GM21526 (cell line): ENCODE results near the gene INTS13.
"Not testable (repeated sequence)": the region's sequence is repeated elsewhere in the genome, so short reads cannot be mapped to it uniquely, and the experiment has no call there.

Experiments used
- ATAC-seq: cut with Tn5 transposase; IDR thresholded peaks from one replicate; pipeline ENCODE4 v1.9.1; 2021; ENCODE audit warnings: moderate library complexity; ENCODE audit not compliant: unreplicated experiment, low FRiP score

INTS13 gene

DNA sequence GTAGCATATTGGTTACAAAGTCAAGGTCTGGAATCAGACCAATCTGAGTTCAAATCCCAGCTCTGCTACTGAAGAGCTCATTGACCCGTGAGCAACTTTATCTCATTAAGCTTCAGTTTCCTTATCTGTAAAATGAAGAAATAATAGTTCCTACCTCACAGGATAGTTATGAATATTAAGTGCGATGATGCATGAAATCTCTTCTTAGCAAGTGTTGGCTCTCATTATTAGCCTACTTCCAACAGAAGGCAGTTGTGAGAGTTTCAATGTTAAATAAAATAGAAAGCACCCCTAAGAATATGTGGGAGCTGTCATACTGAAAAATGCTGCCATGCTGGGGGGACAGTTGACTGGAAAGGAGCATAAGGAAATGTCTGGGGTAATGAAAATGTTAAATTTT, 65.8 kb downstream of the INTS13 start:
- no peak for ATAC-seq

GRCh38 chr12:26870491-26871419, 67.0 kb downstream of the INTS13 start:
- no peak for ATAC-seq

GRCh38 chr12:26869908-26870459, 67.8 kb downstream of the INTS13 start:
- no peak for ATAC-seq

- no peak for ATAC-seq
These were observed 68.7 kb downstream of the INTS13 start for GRCh38 chr12:26869104-26869494.

DNA sequence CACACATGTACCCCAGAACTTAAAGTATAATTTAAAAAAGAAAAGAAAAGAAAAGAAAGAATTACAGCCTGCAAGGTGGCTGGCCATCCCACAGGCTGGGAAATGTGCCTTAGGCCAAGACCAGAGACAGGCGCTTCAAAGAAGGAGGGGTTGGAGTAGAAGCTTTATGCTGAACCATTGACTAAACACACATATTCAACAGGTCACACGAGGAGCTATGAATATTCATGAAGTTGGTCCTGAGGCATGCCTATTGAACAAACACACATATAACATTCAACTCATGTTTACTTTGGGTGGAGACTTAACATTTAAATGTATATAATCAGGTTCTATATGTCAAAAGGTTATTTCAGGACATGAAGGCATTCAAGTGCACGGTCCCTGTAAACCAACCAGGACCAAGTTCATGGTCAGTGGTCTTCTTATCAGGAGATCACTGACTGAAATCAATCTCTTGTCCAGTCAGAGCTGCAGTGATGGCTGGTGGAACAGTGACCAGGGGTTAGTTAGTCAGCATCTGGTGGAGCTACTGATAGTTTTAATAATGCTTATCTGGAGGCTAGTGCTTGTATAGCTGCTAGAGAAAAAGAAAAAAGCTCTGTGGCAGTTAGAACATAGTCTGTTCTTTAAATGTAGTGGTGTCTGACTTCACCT, 69.2 kb downstream of the INTS13 start:
- no peak for ATAC-seq

DNA sequence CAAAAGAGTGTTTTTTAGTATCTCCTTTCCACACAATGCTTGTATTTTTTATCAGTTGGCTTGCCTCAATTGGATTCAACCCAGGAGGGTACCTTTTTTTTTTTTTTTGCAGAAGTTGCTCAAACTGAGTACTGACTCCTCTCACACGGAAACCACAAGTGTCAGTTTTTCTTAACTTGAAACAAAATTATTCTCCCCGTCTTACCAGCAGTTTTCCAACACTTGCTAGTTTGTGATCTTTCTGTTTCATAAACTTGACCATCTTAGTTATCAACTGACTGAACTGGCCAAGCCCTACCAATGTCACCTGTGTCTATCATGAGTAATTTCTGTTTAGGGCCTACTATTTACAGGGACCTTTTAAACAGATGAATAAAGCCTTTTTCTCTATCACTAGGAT, 70.7 kb downstream of the INTS13 start:
- ATAC-seq, result peak; percentile 66

- no peak for ATAC-seq
These were observed 74.3 kb downstream of the INTS13 start for GRCh38 chr12:26863515-26863914.

- not testable (repeated sequence) for ATAC-seq
These were observed 75.0 kb downstream of the INTS13 start for GRCh38 chr12:26862787-26863186.

GRCh38 chr12:26861690-26862089, 76.1 kb downstream of the INTS13 start:
- no peak for ATAC-seq

DNA sequence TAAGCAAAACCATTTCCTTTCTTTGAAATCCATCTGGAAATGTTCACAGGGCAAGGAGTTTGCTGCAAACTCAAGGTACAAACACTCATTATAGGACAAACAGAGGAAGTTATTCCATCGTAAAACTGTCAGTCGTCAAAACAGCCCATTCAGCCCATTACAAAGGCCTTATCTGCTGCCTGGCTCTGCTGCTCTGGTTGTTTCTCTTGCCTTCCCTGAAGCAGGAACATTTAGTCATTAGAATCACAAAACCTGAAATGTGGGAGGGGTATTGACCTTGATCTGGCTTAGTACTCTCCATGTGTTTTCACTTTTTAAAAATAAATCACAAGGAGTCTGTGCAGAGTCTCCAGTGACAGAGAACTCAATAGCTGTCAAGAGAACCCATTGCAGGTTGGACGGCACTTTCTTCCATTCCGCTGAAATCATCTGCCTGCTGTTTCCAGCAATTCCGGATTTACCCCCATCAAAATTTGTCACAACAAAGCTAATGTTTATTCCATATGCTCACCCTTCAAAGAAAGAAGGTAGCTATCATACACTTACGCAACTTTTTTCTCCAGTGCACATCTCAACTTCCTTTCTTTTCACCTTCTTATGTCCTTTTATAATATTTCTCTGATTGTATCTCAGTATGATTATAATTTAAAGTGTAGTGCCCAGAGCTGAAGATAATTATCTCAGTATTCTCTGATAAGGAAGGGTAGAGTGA, 80.2 kb downstream of the INTS13 start:
- ATAC-seq, result no peak

DNA sequence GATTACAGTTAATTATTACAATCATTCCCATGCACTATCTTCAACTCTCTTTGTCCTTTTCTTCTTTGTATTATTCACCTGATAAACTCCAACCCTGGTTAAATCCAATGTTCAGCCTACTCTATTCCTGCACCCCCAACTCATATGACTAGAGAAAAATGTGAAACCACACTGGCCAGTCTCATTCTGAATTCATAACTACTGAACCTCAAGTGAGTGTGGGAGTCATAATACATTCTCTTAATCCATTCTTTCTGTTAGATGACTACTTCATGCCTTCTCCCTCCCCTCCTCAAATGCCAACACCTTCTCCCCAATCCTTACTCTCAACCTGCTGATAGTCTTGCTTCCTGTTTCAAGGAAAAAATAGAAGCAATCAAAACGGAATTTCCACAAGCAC, 82.4 kb downstream of the INTS13 start:
- ATAC-seq, result no peak
